ENCODE results near the gene MYL5.
A peak's percentile ranks its signal among the peaks of the same experiment; 100 is the strongest.
"Not testable (repeated sequence)": the region's sequence is repeated elsewhere in the genome, so short reads cannot be mapped to it uniquely, and the experiment has no call there.

Gene MYL5

DNA sequence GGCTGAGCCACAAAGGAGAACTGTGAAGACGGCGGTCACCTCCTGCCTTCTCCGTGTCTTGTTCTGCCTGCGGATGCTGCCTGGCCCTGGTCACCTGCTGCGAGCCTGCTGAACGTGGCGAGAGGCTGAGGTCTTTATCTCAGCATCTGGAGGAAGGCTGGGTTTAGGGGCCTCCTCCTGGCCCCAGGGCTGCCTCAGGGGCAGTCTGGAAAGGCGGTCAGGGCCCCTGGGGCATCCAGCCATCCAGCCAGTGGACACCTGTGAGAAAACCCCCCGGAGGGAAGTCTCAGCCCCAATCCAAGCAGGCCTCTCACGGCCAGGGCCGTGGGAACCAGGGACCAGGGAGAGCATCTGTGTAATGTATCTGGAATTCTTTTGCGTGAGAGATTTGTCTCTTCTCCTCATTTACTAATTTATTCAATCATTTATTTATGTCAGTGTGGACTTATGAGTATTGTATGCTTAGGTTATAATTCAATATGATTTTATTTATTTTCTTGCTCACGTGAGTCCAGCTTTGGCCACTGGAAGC, 37.6 kb upstream of the MYL5 start:
- no peak for DNase-seq

DNA sequence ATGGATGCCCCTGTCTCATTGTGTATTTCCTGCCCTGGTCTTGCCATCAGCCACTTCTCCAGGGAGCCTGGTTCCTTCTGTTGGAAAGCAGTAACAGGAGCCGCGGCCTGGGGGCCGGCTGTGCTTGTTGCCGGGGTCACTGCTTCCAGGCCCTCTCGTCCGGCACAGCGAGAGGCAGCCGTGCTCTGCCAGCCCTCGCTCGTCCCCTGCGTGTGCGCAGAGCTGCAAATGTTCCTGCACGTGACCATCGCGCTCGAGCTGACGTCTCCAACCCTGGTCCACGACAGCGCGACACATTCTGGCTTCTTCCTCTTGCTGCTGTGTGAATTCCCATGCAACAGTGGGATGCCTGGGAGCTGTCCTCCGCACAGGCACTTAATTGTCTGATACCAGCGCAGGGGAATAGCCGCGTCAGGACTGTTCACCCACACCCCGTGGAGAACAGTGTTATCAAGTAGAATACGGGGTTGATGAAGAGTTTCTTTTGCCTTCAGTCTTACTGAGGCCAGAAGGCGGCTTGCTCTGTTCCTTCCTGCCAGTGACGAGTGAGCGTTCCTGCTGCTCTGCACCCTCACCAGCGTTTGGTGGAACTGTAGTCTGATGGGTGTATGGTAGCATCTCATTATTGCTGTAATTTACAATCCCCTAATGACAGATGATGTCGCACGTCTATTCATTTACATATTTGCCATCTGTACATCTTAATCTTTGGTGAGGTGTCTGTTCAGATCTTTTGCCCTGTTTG, 36.6 kb upstream of the MYL5 start:
- no peak for DNase-seq

DNA sequence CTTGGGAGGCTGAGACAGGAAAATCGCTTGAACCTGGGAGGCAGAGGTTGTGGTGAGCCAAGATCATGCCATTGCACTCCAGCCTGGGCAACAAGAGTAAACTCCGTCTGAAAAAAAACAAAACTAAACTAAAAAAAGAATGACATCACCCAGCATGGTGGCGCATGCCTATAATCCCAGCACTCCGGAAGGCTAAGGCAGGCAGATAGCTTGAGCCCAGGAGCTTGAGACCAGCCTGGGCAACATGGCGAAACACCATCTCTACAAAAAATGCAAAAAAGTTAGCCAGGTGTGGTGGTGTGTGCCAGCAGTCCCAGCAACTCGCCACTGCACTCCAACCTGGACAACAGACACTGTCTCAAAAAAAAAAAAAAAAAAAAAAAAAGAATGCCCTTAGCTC, 32.0 kb upstream of the MYL5 start:
- DNase-seq, result not testable (repeated sequence)

DNA sequence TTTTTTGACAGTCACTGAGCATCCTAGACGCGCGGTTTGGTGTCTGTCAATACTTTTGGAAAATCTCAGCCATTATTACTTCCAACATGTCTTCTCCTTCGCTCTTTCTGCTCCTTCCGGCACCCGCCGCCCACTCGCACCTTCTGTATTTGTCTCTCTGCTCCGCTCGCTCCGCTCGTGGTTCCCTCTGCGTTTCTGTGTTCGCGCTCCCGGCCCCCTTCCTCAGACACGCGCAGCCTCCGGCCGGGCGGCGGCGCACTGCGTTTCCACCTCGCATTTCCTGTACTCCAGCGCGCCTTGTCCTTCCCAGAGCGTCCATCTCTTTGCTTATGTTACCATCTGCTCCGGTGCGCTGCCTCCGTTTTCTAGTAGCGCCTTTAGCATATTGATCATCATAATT, 27.9 kb upstream of the MYL5 start:
- no peak for DNase-seq

DNA sequence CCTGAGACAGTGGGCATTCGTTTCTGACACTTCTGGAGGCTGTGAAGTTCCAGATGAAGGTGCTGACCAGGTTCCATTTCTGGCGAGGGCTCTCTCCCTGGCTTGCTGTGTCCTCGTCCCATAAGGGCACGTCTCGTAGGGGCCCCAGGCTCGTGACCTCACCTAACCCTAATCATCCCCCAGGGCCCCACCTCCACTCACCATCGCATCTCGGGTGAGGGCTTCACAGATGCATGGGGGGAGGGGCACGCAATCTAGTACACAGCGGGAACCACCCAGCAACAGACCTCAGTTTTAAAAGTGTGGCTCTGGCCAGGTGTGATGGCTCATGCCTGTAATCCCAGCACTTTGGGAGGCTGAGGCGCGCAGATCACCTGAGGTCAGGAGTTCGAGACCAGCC, 26.9 kb upstream of the MYL5 start:
- no peak for DNase-seq

DNA sequence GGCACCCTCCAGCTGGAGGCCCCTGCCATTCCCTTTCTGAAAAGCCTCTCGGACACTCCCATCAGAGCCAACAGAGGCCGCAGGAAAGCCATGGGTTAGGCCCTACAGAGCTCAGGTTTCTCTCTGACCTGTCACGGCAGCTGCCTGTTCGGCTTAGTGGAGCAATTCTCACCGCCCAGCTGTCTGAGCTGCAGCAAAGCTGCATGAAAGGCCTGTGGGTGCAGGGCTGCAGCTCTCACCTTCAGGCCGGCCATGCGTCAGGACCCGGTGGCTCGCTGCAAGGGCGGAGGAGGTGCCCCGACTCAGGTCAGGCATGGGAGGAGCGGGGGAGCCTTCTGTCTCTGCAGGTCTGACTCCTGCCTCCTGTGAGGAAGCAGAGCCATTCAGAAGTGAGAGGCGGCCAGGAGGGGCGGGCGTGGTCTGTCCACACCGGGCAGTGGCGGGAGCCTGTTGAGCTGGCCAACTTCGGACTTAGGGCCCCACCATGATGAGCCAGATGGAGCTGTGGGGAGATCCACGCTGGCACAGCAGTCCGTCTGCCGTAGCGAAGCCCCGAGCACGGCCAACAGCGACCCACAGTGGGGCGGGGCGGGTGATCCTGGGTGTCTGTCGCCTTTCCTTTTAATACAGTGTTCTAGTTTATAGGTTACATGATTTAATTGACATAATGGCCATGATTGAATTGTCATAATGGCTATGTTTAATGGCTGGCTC, 25.6 kb upstream of the MYL5 start:
- peak; percentile 53 for DNase-seq

DNA sequence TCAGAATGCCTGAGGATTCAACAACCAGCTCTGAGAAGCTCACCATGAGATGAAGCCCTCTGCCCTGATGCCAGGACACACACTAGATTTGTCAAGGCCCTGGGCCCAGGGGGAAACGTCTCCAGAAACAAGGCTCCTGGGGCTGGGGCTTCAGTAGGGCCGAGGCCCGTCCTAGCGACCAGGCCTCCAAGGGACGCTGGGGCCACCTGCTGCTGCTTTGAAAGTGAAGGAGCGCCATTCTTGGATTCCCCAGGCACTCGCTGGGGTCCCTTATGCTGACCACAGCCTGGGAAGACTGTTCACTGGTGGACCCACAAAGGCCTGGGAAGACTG, 25.1 kb upstream of the MYL5 start:
- no peak for DNase-seq

DNA sequence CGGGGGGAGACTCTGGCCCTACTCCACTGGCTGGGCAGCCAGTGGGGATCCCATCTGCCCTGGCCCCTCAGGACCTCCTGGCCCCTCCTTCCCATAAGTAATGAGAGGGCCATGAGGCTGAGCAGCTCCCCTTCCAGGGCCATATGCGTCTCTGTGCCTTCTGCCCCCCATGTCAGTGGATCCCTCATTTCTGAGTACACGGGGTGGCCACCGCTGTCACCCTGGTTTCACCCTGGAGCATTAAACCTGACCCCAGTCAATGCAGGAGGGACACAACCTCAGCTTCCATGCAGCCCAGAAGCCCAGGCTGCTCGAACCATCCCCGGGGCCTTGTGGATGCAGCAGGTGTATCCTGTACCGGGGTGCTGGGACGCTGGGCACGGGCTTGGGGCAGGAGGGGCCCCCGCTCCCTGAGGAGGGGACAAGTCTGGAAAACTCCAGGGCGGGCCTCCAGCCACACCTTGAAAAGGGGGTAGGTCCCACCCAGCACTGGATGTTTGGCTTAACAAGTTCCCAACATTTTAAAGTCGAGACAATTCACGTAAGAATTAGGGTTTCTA, 24.5 kb upstream of the MYL5 start:
- no peak for DNase-seq

DNA sequence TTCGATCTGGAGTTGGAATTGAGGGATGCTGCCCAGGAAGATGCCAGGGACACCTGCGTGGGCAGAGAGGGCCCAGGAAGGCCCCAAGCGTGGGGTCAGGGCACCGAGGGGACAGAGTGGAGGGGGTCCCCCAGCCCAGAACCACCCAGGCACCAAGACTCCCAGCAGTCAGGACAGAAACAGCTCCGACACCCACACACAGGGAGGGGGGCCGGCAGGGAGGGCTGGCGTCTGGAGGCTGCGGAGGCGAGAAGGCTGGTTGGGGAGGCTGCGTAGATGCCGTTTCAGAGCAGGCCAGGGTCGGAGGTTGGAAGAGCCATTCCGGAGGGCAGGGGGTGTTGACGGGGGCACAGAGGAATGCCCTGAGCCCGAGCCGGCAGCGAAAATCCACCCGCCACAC, 23.9 kb upstream of the MYL5 start:
- no peak for DNase-seq

DNA sequence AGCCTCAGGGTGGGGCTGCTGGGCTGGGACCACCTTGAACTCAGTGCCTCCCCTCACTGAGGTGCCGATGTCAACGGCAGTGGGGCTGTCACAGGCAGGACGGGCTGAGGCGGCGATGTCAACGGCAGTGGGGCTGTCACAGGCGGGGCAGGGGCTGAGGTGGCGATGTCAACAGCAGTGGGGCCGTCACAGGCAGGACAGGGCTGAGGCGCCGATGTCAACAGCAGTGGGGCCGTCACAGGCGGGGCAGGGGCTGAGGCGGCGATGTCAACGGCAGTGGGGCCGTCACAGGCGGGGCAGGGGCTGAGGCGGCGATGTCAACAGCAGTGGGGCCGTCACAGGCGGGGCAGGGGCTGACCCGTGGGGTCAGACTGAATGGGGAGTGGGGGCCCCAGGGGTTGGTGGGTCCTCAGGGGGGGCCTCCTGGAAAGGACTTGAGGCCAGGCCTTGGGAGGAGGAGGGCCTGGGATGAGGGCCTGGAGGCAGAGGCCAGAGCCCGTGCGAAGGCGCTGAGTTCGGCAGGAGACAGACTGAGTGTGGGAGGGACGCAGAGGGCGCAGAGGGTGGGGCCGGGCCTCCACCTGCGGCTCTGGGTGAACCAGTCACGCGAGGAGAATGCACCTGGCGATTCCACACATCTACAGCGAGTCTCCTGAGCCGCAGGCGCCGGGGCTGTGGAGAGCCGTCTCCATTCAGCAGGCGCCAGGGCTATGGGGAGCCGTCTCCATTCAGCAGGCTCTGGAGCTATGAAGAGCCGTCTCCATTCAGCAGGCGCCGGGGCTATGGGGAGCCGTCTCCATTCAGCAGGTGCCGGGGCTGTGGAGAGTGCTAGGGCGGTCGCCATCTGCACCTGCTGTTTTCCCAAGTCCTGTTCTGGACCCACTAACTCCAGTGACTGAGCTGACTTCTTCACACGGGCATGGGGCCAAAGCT, 23.1 kb upstream of the MYL5 start:
- peak; percentile 98 for DNase-seq

DNA sequence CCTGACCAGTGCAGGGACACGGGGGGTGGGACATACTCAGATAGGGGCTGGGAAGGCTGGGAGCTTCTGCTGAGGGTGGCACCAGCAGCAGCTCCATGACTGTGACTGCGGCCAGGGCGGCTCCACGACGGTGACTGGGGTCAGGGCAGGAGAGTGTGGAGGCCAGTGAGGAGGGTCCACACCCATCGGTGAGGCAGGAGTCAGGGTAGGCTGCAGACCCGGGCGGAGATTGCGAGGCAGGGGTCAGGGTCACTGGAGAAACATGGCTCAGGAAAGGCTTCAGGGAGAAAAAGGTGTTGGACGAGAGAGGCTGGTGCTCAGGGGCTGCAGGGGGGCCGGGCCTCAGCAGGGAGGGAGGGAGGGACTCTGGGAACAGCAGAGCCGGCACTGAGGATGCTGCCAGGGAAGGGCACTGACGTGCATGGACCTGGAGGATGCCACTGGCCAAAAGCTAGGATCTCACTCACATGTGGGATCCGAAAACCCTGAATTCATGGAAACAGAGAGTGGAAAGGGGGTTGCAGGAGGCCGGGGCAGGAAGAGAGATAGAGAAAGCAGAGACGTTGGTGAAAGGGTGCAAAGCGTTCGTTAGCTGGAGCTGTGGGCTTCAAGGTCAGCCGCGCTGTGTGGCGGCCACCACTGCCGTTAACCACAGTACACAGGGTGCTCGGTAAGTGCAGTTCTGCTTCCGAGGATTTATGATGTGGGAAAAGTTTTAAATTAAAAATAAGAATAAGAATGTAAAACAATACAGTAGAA, 22.3 kb upstream of the MYL5 start:
- no peak for DNase-seq

DNA sequence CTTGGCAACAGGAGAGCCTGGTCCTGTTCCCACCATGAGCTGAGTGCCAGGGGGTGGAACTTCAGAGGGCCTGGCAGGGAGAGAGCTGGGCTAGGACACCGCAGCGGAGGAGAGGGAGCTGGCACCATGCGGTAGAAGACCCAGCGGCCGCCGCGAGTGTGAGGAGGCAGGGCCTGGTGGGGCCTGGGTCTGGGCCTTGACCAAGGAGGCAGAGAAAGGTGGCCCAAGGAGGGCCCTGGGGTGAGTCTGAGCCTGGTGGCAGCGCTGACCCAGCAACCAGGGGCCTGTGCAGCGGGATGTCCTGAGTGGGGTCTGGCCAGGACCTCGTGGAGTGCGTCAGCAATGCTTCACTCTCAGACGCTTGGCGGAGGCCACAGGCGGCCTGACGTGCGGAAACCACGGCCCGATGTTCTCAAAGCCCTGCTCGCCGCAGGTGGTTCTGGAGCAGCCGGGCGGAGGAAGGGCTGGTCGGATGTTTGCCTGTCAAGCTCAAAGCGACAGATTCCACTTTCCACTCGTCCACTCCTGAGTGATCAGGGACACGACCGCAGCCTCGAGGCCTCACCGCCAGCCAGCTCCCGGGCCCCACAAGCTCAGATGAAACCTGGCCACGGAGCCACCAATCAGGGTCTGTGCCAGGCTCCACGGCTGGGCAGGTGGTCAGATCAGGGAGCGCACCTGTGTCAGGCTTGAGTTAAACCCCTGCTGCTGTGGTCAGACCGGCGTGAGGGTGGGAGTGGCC, 21.1 kb upstream of the MYL5 start:
- no peak for DNase-seq

DNA sequence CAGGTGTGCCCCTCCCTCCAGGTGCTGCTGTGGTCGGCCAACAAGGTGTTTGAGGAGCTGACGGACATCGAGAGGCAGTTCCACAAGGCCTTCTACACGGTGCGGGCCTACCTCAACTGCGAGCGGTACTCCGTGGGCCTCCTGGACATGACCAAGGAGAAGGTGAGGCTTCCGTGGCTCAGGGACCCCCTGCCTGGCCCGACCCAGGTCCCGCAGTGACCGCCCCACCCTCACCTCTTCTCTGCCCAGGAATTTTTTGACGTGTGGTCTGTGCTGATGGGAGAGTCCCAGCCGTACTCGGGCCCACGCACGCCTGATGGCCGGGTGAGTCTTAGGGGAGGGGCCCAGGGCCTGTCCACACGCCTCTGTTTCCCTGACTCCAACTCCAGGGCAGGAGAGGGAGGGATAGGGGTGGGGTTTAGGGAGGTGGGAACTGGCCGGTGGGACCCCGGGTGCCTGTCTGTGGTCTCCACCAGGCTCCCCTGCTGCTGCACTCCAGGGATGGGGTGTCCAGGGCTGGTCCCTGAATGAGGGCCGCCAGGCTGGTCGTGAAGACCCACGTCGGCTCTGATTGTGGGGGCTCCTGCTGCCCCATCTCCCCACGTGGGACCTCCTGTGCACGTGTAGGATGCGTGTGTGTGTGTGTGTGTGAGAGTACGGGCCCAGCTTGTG, 20.4 kb upstream of the MYL5 start:
- no peak for DNase-seq

DNA sequence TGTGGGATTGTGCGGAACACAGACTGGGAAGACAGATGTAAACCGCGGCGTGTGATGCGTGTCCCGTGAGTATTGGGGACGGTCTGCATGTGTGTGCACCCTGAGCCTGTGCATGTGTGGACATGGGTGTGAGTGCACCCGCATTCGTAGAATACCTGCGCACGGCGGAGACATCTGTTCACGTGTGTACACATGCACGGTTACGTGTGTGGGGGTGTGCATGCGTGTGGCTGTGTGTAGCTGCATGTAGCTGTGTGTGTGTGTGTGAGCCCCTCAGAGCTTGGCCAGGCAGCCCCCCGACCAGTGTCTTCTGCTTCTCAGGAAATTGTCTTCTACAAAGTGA, 19.9 kb upstream of the MYL5 start:
- no peak for DNase-seq

DNA sequence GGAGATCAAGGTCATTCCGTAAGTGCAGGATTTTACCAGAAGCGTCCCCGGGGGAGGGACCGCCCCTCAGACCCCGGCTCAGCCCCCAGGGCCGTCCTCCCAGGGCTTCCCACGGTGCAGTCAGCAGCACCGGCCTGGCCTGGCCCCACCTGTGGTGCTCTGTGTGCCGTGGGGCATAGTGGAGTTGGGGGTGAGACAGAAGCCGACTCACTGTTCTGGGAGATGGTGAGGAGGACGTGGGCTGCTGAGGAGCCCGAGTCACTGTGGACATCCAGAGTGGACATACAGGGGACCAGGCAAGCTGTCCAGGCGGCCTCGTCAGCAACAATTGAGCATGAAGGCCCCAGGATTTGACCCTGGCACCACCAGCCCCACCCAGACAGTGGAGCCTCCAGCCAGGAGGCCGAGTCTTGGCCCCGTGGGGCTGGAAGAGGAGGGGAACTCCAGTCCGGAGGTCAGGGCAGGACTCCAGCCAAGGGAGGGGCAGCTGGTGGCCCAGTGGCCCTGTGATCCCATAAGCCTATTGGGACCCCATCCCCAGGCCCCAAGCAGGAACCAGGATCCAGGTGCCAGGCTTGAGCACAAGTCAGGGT, 19.4 kb upstream of the MYL5 start:
- no peak for DNase-seq

DNA sequence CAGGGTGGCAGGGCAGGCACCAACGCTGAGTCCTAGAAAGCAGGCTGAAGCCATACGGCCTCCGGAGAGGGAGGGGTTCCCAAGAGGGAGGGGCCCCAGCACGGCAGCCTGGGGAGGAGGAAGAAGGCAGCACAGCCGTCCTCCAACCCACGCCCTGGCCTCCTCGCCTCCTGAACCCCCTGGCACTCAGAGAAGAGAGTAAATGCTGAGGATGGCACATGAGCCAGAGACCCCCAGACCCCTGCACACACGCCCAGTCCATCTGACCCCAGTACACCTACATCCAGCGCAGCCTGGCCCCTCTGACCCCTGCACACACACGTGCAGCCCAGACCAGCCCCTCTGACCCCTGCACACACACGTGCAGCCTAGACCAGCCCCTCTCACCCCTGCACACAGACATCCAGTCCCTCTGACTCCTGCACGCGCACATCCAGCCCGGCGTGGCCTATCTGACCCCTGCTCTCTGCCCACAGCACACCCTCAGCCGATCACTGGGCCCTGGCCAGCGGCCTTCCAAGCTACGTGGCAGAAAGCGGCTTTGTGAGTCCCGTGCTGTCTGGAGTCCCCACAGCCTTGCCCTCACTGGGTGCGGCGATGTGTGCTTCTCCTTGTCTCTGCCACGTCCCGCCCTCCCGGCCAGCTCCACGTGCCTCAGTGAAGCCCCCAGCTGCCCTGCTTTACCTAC, 18.7 kb upstream of the MYL5 start:
- DNase-seq, result no peak

DNA sequence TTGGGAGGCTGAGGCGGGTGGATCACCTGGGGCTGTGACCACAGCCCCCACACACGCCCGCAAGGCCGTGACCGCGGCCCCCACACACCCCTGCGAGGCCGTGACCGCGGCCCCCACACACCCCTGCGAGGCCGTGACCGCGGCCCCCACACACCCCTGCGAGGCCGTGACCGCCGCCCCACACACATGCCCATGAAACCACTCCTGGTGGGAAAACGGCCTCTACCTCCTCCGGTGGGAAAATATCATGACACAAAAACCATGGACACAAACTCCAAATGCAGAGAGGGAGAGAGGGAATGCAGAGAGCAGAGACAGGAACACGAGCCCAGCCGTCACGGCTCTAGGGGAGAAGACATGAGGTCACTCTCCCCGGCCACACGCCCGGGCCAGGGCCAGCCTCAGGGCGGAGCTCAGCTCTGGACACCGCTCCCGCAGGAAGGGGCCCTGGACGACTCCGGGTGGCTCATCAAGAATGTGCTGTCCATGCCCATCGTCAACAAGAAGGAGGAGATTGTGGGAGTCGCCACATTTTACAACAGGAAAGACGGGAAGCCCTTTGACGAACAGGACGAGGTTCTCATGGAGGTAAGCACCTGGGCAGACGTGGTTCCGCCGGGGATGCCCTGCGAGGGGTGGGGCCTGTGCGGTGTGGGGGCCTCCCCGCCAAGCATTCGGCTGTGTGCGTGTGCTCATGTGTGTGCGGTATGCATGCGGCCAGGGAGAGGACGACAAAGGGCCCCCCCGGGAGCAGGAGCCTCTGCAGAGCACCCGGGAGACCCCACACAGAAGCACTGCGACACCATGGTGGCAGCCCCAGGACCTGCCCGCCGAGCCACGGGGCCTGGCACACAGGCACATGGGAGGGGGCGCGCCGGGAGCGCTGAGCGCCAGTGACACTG, 17.7 kb upstream of the MYL5 start:
- DNase-seq, result no peak

DNA sequence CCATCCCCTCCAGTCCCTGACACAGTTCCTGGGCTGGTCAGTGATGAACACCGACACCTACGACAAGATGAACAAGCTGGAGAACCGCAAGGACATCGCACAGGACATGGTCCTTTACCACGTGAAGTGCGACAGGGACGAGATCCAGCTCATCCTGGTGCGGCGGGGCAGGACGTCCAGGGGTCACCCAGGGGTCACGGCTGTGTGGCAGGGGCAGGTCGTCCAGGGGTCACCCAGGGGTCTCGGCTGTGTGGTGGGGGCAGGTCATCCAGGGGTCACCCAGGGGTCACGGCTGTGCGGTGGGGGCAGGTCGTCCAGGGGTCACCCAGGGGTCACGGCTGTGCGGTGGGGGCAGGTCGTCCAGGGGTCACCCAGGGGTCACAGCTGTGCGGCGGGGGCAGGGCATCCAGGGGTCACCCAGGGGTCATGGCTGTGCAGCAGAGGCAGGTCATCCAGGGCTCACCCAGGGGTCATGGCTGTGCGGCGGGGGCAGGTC, 17.0 kb upstream of the MYL5 start:
- no peak for DNase-seq
